Activated naive CD8-positive, alpha-beta T cell treated with anti-CD3 and anti-CD28 coated beads, Interleukin-2, amount 10 ng/mL, durations not matched to agents 7 days and 5 days (primary cell): Measurements from ENCODE around the gene SEBOX. TPM values are rescaled to one million over a fixed set of nuclear protein-coding genes. Genes with fewer than 3 reads are reported as not detected.

Source experiments
- ATAC-seq: fragments of 150-1000 bp; cut with Tn5 transposase; one replicate; pipeline ENCODE4 v1.10.0; 2021; ENCODE audit warnings: low read depth, moderate library complexity
- POLR2A ChIA-PET: fragments of 350-600 bp; sonication (Branson Sonifier 250); formaldehyde crosslinking; loops from one replicate; lab custom pipeline; 2021; ENCODE audit warnings: antibody characterized with exemption; lab: Charles Lee
- DNase-seq: peaks from one replicate; pipeline ENCODE4 v3.0.0; 2021
- H3K27ac Mint-ChIP-seq: one replicate; pipeline ENCODE4 v1.8.0; 2022; ENCODE audit warnings: mild to moderate bottlenecking, mixed read lengths
- H3K27me3 Mint-ChIP-seq: one replicate; pipeline ENCODE4 v1.8.0; 2022; ENCODE audit warnings: mild to moderate bottlenecking, moderate library complexity, mixed read lengths
- H3K36me3 Mint-ChIP-seq: one replicate; pipeline ENCODE4 v1.8.0; 2021; ENCODE audit warnings: mild to moderate bottlenecking, mixed read lengths
- H3K4me1 Mint-ChIP-seq: one replicate; pipeline ENCODE4 v1.8.0; 2021; ENCODE audit warnings: mixed read lengths
- H3K4me3 Mint-ChIP-seq: one replicate; pipeline ENCODE4 v1.8.0; 2022; ENCODE audit warnings: mild to moderate bottlenecking, moderate library complexity, mixed read lengths
- H3K9me3 Mint-ChIP-seq: one replicate; pipeline ENCODE4 v1.8.0; 2021; ENCODE audit warnings: mixed read lengths
- microRNA-seq: library from miRNA; unstranded; fragments of <30 nt; microRNA quantifications from one replicate; pipeline ENCODE4 v1.2.0, GENCODE V29; 2022
- total RNA-seq, 2 experiments: library from RNA; stranded (reverse); gene quantifications; one replicate each; pipeline ENCODE4 v1.2.3, GENCODE V29; 2021

SEBOX gene
- total RNA-seq, 2 experiments from 2014 or later: not detected

- no peak overlapping the region for H3K4me3 Mint-ChIP-seq
- DNase-seq: no peak
- peaks cover 14% of the 10 kb centered on the region for H3K4me1 Mint-ChIP-seq
- H3K9me3 Mint-ChIP-seq: no peaks in the 10 kb centered on the region
- no peaks in the 10 kb centered on the region for H3K36me3 Mint-ChIP-seq
- peaks cover 11% of the 10 kb centered on the region for H3K27me3 Mint-ChIP-seq
- POLR2A ChIA-PET: no interaction called here
- no peak overlapping the region for H3K27ac Mint-ChIP-seq
- ATAC-seq: no peak
These were observed 51.2 kb downstream of the SEBOX start for GRCh38 chr17:28313841-28314240.

Small RNAs within 50 kb of the gene (microRNA-seq; reads per million reads assigned to microRNA genes)
- gene MIR4723: not detected

Other genes starting within 250 kb of the SEBOX start
- gene TMEM97, start 46.0 kb downstream of the SEBOX start, total RNA-seq: 10 to 100 TPM; 18.8 to 20.9 TPM
- 10 to 100 TPM; 24.6 to 28.9 TPM for gene IFT20, start 29.7 kb downstream of the SEBOX start, total RNA-seq
- gene TNFAIP1, start 29.4 kb downstream of the SEBOX start, total RNA-seq: 10 to 100 TPM; 18.7 to 20.3 TPM
- 10 to 100 TPM; 51.5 to 54.5 TPM for gene POLDIP2, start 7.7 kb downstream of the SEBOX start, total RNA-seq
- under 1 TPM in 1 of 2 experiments, not detected in 1; 0.28 TPM for gene VTN, start 5.1 kb upstream of the SEBOX start, total RNA-seq
- 10 to 100 TPM; 25.6 to 25.8 TPM for gene SARM1, start 6.5 kb upstream of the SEBOX start, total RNA-seq
- 1 to 10 TPM; 3.0 to 3.6 TPM for gene SLC46A1, start 41.0 kb upstream of the SEBOX start, total RNA-seq
- gene SLC13A2, start 108.4 kb upstream of the SEBOX start, total RNA-seq: not detected
- not detected for gene FOXN1, start 141.1 kb upstream of the SEBOX start, total RNA-seq
- gene UNC119, start 187.4 kb upstream of the SEBOX start, total RNA-seq: 10 to 100 TPM; 54.9 to 57.8 TPM
- 10 to 100 TPM; 60.5 to 63.1 TPM for gene PIGS, start 206.3 kb upstream of the SEBOX start, total RNA-seq
- gene ALDOC, start 211.7 kb upstream of the SEBOX start, total RNA-seq: 100 to 1,000 TPM; 142 to 154 TPM
- 100 to 1,000 TPM; 109 to 118 TPM for gene SPAG5, start 233.8 kb upstream of the SEBOX start, total RNA-seq
- 10 to 100 TPM; 20.7 to 24.9 TPM for gene RSKR, start 249.0 kb upstream of the SEBOX start, total RNA-seq